ENCODE data around the gene SOX18.
"Not testable (repeated sequence)": the region's sequence is repeated elsewhere in the genome, so short reads cannot be mapped to it uniquely, and the experiment has no call there.

SOX18 gene

DNA sequence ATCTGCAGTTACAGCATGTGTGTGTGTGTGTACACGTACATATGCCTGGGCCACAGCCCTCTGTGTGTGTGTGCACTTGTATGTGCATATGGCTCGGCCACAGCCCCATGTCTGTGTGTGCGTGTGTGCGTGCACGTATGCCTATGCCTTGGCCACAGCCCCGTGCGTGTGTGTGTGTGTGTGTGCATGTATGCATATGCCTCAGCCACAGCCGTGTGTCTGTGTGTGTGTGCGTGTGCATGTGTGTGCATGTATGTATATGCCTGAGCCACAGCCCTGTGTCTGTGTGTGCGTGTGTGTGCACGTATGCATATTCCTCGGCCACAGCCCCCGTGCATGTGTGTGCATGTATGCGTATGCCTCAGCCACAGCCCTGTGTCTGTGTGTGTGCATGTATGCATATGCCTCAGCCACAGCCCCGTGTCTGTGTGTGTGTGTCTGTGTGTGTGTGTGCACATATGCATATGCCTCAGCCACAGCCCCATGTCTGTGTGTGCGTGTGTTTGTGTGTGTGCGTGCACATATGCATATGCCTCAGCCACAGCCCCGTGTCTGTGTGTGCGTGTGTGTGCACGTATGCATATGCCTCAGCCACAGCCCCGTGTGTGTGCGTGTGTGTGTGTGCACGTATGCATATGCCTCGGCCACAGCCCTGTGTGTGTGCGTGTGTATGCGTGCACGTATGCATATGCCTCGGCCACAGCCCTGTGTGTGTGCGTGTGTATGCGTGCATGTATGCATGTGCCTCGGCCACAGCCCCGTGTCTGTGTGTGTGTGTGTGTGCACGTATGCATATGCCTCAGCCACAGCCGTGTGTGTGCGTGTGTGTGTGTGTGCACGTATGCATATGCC is 28.1 kb downstream of the SOX18 start:
- no peak for DNase-seq (ENCODE audit: low read depth)

DNA sequence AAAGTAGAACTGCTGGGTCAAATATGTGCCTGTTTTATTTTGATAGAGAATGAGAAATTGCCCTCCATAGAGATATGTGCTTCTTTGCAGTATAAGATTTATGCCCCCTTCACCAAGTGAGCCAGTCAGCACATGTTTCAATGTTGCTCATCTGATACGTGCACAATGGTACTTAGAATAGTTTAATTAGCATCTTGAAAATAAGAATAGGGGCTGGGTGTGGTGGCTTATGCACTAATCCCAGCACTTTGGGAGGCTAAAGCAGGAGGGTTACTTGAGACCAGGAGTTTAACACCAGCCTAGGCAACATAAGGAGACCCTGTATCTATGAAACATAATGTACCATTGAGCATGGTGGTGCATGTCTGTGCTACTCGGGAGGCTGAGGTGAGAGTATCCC is 33.8 kb downstream of the SOX18 start:
- no peak for DNase-seq (ENCODE audit: low read depth)

DNA sequence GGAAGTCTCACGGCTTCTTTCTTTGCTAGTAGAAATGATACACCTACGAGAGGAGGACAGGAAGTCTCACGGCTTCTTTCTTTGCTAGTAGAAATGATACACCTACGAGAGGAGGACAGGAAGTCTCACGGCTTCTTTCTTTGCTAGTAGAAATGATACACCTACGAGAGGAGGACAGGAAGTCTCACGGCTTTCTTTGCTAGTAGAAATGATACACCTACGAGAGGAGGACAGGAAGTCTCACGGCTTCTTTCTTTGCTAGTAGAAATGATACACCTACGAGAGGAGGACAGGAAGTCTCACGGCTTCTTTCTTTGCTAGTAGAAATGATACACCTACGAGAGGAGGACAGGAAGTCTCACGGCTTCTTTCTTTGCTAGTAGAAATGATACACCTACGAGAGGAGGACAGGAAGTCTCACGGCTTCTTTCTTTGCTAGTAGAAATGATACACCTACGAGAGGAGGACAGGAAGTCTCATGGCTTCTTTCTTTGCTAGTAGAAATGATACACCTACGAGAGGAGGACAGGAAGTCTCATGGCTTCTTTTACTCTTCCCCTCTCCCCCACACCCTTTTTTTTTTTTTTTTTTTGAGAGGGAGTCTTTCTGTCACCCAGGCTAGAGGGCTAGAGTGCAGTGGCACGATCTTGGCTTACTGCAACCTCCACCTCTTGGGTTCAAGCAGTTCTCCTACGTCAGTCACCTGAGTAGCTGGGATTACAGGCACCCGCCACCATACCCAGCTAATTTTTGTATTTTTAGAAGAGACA is 36.9 kb downstream of the SOX18 start:
- DNase-seq (ENCODE audit: low read depth) = not testable (repeated sequence)

DNA sequence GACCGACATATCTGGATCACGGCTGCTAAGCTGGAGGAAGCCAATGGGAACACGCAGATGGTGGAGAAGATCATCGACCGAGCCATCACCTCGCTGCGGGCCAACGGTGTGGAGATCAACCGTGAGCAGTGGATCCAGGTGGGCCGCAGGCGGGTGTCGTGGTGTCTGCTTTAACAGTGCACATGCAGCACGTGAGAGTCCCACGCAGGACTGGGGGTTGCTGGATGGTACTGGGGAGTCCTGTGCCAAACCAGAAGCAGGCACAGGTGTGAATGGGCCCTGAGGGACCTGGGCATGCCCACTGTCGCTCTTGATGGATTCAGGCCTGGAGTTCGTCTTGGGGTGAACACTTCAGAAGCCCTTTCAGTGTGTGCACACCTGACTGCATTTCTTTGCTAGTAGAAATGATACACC is 38.1 kb downstream of the SOX18 start:
- no peak for DNase-seq (ENCODE audit: low read depth)

DNA sequence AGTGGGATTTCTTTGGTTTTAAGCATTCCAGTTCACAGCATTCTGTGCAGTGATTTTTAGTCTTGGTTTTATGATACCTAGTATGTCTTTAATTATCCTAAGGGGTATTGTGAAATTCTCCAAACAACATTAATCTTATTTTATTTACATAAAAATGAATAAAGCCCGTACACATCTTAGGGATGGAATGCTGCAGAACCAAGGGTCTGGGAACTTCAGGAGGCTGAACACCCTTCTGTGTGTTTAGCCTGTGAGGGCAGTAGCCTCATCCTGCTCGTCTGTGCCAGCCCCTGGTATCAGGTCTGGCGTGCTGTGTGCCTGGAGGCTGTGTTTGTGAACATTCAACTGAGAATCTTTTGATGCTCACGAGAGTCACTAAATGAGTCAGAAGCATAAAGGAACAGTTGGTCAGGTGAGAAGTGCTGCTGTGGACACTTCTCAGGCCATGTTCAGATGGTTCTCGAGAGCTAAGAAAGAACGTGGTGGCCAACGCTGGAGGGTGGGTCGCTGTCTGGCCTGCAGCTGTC is 38.7 kb downstream of the SOX18 start:
- DNase-seq (ENCODE audit: low read depth) = no peak

DNA sequence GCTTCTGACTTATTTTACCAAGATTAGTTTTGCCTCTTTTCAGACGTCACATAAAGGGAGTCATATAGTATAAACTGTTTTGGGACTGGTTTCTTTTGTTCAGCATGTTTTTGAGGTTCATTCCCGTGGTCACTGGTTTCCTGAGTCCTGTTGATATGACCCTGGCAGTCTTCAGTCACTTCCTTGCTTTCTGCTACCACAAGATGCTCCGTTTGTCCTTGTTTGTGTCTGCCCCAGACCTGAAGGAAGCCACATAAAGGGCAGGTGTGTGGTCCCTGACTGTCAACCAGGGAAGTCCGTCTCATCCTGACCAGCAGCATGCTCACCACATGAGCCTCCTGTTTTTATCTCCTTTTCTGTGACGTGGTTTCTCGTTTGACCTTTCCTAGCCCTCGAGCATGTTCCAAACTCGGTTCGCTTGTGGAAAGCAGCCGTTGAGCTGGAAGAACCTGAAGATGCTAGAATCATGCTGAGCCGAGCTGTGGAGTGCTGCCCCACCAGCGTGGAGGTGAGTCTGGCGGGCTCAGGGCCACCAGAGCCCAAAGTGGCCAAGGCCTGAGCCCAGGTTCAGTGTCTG is 39.5 kb downstream of the SOX18 start:
- no peak for DNase-seq (ENCODE audit: low read depth)

DNA sequence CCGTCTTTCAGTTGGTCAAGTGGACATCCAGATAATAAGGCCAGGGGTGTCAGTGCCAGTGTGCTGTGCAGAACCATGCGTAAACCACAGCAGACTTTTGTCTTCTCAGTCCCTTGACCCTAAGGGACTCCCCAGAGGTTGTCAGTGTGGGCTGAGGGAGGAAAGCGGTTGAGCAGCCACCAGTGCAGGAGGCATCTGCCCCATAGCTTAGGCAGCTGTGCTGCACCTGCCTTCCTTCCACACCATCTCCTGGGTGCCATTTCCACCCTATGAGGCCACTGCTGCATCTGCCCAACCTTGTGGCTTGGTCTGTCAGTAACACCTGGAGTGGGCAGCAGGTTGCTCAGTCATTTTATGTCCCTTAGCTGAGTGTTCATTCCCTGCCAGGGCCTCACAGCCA is 42.5 kb downstream of the SOX18 start:
- DNase-seq (ENCODE audit: low read depth) = no peak

DNA sequence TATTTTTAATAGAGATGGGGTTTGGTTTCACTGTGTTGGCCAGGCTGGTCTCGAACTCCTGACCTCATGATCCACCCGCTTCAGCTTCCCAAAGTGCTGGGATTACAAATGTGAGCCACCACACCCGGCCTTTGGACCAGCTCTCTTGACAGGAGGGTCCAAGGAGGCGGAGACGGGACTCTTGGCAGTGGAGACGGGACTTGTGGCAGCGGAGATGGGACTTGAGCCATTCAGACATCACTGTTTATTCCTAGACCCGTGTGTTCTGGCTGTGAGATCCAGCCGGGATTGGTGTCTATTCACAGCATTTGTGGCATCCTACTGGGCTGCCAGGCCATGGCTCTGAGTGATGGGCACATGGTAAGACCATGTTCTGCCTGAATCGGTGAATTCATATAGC is 42.9 kb downstream of the SOX18 start:
- DNase-seq (ENCODE audit: low read depth) = no peak

DNA sequence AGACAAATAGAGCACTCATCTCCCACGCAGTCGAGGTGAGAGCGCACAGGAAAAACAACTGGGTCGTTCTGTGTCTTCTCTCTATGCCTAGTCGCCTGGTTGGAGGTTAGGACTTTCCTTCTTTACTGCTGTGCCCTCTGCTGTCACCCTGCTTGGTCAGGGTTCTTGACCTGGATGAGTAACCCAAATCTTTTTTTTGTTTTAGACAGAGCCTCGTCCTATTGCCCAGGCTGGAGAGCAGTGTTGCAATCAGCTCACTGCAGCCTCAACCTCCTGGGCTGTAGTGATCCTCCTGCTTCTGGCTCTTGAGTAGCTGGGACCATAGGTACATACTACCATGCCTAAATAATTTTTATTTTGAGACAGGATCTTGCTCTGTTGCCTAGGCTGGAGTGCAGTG is 44.0 kb downstream of the SOX18 start:
- no peak for DNase-seq (ENCODE audit: low read depth)

DNA sequence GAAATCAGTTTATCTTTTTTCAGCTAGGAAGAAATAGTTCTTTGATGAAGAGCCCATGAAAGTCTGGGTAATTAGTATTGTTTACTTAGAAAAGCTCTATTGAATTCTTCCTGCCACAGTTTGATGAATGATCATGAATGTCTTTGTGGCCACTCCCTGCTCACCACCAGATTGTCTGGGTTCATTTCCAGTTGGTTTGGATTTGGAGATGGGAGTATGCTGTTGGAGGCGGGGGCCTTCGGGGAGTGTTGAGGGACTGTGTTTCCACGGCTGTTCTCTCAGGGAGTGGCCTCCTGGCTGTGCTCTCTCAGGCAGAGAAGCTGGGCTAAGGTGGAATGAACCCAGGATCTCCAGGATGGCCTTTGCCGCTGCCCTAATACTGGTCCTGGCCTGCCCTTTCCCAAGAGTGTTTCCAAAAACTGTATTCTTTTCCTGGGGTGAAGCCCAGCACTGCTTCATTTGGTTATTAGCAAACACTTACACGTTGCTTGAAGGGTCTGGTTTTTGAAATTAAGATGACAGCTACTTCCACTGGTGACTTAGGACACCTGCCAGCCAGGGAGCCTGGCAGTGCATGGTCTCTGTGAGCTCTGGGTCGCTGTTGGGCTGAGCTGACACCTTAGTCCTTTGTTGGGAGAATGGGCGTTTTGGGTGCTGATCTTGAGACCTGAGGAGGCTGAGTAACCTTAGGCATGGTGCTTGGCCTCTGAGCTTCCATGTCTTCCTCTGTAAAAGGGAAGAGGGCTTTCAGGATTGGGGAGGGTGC is 45.3 kb downstream of the SOX18 start:
- DNase-seq (ENCODE audit: low read depth) = no peak

DNA sequence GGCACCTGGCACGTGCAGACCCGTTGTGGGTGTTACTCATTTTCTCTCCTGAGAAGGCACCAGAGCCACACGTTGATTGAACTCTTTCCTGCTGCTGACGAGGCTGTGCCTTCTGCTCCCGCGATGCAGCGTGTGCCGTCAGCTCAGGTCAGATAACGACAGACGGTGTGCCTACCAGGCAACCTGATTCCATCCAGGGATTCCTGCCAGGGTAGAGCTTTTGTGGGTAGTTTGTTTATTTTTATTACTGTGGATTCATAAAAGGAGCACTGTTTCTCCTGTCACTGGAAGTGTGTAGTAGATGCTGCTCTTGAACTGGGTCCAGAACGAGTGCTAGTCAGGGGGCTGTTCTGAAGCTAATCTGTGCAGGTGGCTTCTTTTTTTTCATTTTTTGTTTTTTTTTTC is 47.8 kb downstream of the SOX18 start:
- DNase-seq (ENCODE audit: low read depth) = no peak

DNA sequence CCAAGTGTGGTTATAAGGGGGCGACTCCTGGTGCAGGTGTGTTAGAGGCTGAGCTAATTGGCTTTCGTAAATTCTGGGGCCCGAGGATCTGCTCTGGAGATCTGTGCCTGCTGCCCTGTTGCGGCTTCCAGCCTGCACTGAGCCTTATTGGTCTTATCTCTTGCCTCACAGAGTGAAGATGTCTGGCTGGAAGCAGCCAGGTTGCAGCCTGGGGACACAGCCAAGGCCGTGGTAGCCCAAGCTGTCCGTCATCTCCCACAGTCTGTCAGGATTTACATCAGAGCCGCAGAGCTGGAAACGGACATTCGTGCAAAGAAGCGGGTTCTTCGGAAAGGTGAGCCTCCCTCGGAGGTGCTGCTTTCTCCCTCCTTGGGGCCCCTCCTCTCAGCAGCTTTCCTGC is 48.5 kb downstream of the SOX18 start:
- DNase-seq (ENCODE audit: low read depth) = no peak

Data from T-helper 22 cell (primary cell).